Esophagus squamous epithelium (tissue), 4 donors: ENCODE measurements around the gene CLEC17A.

ENCODE experiments used
- CTCF ChIP-seq, 6 experiments: fragments of 450-650 bp in 4 of 6; fragments of 200-600 bp in 2 of 6; sonication (generic) in 2 of 6; IDR thresholded peaks; one replicate each; pipeline ENCODE4 v1.5.1; 2016 to 2019; ENCODE audit warnings: antibody characterized with exemption in 6 of 6, mild to moderate bottlenecking in 4 of 6, moderate library complexity in 4 of 6
- POLR2A ChIP-seq, 4 donors: fragments of 450-650 bp; IDR thresholded peaks; one replicate each; pipeline ENCODE4 v1.6.1; 2017; ENCODE audit warnings: antibody characterized with exemption in 4 of 4, mild to moderate bottlenecking in 4 of 4, moderate library complexity in 3 of 4

- TF ChIP-seq CTCF (IDR thresholded peaks at IDR 0.05) (no peak), POLR2A (IDR thresholded peaks at IDR 0.05) (no peak)
These were observed 37.7 kb upstream of the CLEC17A start for GRCh38 chr19:14544977-14545715.
